SK-N-SH treated with all-trans-retinoic acid at 6 μM for 48 hours (cell line): ENCODE results near the gene LOX.

Source experiments
- ATAC-seq: fragments of 200-7000 bp; cut with Tn5 transposase; 3 replicates; pipeline ENCODE4 v1.9.1; 2020; ENCODE audit warnings: mild to moderate bottlenecking, moderate library complexity
- CREB5 ChIP-seq: fragments of 250-450 bp; sonication (Bioruptor Pico); IDR thresholded peaks from 2 replicates; pipeline ENCODE4 v1.5.1; 2020; ENCODE audit warnings: low read depth, mild to moderate bottlenecking, moderate library complexity
- ISL1 ChIP-seq: fragments of 250-450 bp; sonication (Bioruptor Pico); IDR thresholded peaks from 2 replicates; pipeline ENCODE4 v2.1.2; 2022; ENCODE audit warnings: mild to moderate bottlenecking, moderate library complexity
- RARB ChIP-seq: fragments of 250-450 bp; sonication (Bioruptor Pico); IDR thresholded peaks from 2 replicates; pipeline ENCODE4 v1.8.0; 2021; ENCODE audit warnings: mild to moderate bottlenecking, moderate library complexity
- TCF4 ChIP-seq: fragments of 250-450 bp; sonication (Bioruptor Pico); IDR thresholded peaks from 2 replicates; pipeline ENCODE4 v1.8.0; 2021; ENCODE audit warnings: mild to moderate bottlenecking, moderate library complexity, borderline replicate concordance
- TOX ChIP-seq: fragments of 250-450 bp; sonication (Bioruptor Pico); IDR thresholded peaks from 2 replicates; pipeline ENCODE4 v1.8.0; 2021; ENCODE audit warnings: mild to moderate bottlenecking, moderate library complexity, borderline replicate concordance
- ZFP3 ChIP-seq: fragments of 250-450 bp; sonication (Bioruptor Pico); IDR thresholded peaks from 2 replicates; pipeline ENCODE4 v1.5.0; 2020; ENCODE audit warnings: mild to moderate bottlenecking, moderate library complexity

Gene LOX

GRCh38 chr5:122015471-122015870, 62.6 kb downstream of the LOX start:
- TF ChIP-seq RARB (CRISPR knock-in tag) (no peak), TOX (no peak)
- TF ChIP-seq, all 23 proteins: peak for 0
- no peak for ATAC-seq

- TF ChIP-seq ZFP3 (no peak), CREB5 (CRISPR knock-in tag) (no peak), TCF4 (CRISPR knock-in tag) (0 out of 2 replicates have a peak, but pooled peaks have one; percentile 14), ISL1 (CRISPR knock-in tag) (peak; percentile 15; the same call in 1 of the 2 replicates)
Observed at GRCh38 chr5:122014236-122014935, 63.7 kb downstream of the LOX start.

More at GRCh38 chr5:122014236-122014935, 63.7 kb downstream of the LOX start:
- ATAC-seq, result no peak; the same call in 2 of the 3 replicates
